IPS-15b (cell line): Measurements from ENCODE around the gene SMAP1.

ENCODE experiments used
- H3K27me3 ChIP-seq: one replicate; pipeline ENCODE4 v1.6.1; 2013; ENCODE audit warnings: low read length; ENCODE audit not compliant: control insufficient read depth, insufficient read depth
- H3K36me3 ChIP-seq: one replicate; pipeline ENCODE4 v1.6.1; 2013; ENCODE audit warnings: low read length; ENCODE audit not compliant: control insufficient read depth, insufficient read depth
- H3K4me1 ChIP-seq: one replicate; pipeline ENCODE4 v1.6.1; 2013; ENCODE audit warnings: mild to moderate bottlenecking, low read length; ENCODE audit not compliant: control insufficient read depth, insufficient read depth
- H3K4me3 ChIP-seq: one replicate; pipeline ENCODE4 v1.5.1; 2013; ENCODE audit warnings: low read depth, low read length
- H3K9ac ChIP-seq: one replicate; pipeline ENCODE4 v1.6.1; 2013; ENCODE audit warnings: low read depth, mild to moderate bottlenecking, low read length
- H3K9me3 ChIP-seq: one replicate; pipeline ENCODE4 v1.6.1; 2013; ENCODE audit warnings: mild to moderate bottlenecking, low read length; ENCODE audit not compliant: control insufficient read depth, insufficient read depth

The SMAP1 gene

GRCh38 chr6:70849348-70850069 is 181.8 kb downstream of the SMAP1 start:
- Histone ChIP-seq H3K27me3 (no peaks in the 10 kb centered on the region), H3K4me3 (no peak overlapping the region)

GRCh38 chr6:70852667-70853246 is 185.1 kb downstream of the SMAP1 start:
- Histone ChIP-seq H3K4me3 (no peak overlapping the region), H3K36me3 (no peaks in the 10 kb centered on the region), H3K9ac (no peak overlapping the region), H3K9me3 (no peaks in the 10 kb centered on the region), H3K27me3 (no peaks in the 10 kb centered on the region), H3K4me1 (peaks cover under 1% of the 10 kb centered on the region)

More at GRCh38 chr6:70849348-70850069, 181.8 kb downstream of the SMAP1 start:
- peaks cover 3% of the 10 kb centered on the region for H3K4me1 ChIP-seq
- no peaks in the 10 kb centered on the region for H3K9me3 ChIP-seq
- H3K9ac ChIP-seq: no peak overlapping the region
- no peaks in the 10 kb centered on the region for H3K36me3 ChIP-seq

DNA sequence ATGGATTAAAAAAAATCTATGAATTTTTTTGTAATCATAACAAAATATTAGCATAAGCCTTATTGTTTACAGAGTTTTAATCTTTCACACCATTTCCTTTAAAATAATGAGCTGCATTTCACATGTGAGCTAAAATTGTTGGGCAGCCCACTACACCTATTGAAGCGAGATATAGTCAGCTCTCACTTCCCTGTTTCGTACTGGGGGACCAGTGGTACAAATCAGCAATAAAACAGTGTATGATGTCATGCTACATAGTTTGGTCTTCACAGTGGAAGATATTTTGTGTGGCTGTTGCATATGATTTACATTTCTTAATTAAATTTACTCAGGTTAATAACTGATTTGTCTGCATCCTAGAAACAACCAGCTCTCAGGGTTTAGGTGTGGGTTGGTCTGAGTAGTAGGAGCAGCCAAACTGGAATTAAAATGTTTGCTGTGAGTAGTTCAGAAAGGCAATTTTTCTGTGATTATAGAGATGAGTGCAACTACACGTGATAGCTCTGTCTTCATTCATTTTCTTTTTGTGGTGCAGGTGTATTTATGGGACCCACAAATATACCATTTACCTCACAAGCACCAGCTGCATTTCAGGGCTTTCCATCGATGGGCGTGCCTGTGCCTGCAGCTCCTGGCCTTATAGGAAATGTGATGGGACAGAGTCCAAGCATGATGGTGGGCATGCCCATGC is 189.8 kb downstream of the SMAP1 start:
- no peak overlapping the region for H3K9ac ChIP-seq
- H3K9me3 ChIP-seq: no peaks in the 10 kb centered on the region
- no peak overlapping the region for H3K4me3 ChIP-seq
- no peaks in the 10 kb centered on the region for H3K4me1 ChIP-seq
- H3K36me3 ChIP-seq: no peaks in the 10 kb centered on the region
- no peaks in the 10 kb centered on the region for H3K27me3 ChIP-seq

- Histone ChIP-seq H3K4me1 (no peaks in the 10 kb centered on the region), H3K9ac (no peak overlapping the region)
These were observed 192.4 kb downstream of the SMAP1 start for GRCh38 chr6:70860045-70860444.

DNA sequence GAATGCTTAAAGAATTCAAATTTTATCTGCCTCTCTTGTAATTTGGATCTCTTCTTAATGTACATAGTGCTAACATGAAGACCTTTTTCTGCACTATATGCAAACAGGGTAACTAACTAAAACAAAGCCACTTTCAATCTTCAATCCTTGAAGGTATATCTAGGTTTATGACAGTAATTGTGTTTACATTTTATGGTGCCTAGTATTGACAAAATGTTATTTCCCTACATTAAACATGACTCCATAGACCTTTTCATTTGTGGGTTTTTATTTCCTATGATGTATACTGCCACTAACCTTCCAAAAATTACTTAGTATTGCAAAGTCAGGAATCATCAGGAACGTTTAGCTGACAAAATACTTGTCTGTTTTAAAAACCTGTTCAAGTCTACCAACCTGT is 193.2 kb downstream of the SMAP1 start:
- H3K4me3 ChIP-seq: no peak overlapping the region
- no peaks in the 10 kb centered on the region for H3K27me3 ChIP-seq
- no peak overlapping the region for H3K9ac ChIP-seq
- H3K36me3 ChIP-seq: no peaks in the 10 kb centered on the region
- no peaks in the 10 kb centered on the region for H3K9me3 ChIP-seq
- H3K4me1 ChIP-seq: no peaks in the 10 kb centered on the region

More at GRCh38 chr6:70860045-70860444, 192.4 kb downstream of the SMAP1 start:
- Histone ChIP-seq H3K27me3 (no peaks in the 10 kb centered on the region), H3K4me3 (no peak overlapping the region), H3K9me3 (no peaks in the 10 kb centered on the region), H3K36me3 (no peaks in the 10 kb centered on the region)

DNA sequence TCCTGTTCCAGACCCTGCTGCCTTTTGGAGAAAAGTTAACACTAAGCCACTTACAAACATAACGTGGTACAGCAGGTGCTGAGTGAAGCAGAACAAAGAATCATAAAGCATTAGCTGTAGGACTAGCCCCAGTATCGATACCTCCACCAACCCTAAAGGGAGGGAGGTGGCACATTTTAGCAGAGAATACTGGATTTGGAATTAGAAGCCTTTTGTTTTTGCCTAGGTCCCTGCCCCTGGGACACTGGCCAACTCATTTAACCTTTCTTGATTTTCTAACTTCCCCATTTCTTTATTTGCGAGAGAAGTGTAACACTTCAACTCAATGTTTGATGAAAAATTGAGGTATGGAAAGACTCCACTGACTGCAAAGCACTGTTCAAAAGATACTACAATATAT is 195.7 kb downstream of the SMAP1 start:
- Histone ChIP-seq H3K27me3 (no peaks in the 10 kb centered on the region), H3K4me3 (no peak overlapping the region), H3K4me1 (no peaks in the 10 kb centered on the region), H3K36me3 (no peaks in the 10 kb centered on the region), H3K9me3 (no peaks in the 10 kb centered on the region), H3K9ac (no peak overlapping the region)

- no peaks in the 10 kb centered on the region for H3K27me3 ChIP-seq
- no peaks in the 10 kb centered on the region for H3K36me3 ChIP-seq
- H3K4me1 ChIP-seq: no peaks in the 10 kb centered on the region
- no peaks in the 10 kb centered on the region for H3K9me3 ChIP-seq
- H3K9ac ChIP-seq: no peak overlapping the region
- no peak overlapping the region for H3K4me3 ChIP-seq
These were observed 196.7 kb downstream of the SMAP1 start for GRCh38 chr6:70864401-70864800.

DNA sequence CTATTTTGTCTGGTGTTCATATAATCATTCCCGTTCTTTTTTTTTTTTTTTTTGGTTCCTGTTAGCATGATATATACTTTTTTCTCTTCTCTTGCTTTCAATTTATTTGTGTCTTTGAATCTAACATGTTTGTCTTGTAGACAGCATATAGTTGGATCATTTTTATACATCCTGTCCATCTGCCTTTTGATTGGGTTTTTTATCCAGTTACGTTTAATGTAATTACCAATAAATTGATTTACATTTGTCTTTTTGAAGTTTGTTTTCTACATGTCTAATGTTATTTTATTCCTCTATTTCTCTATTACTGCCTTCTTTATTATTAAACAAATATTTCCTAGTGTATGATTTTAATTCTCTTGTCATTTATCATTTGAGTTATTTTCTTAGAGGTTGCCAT is 204.8 kb downstream of the SMAP1 start:
- Histone ChIP-seq H3K4me3 (no peak overlapping the region), H3K9me3 (no peaks in the 10 kb centered on the region), H3K27me3 (no peaks in the 10 kb centered on the region)

DNA sequence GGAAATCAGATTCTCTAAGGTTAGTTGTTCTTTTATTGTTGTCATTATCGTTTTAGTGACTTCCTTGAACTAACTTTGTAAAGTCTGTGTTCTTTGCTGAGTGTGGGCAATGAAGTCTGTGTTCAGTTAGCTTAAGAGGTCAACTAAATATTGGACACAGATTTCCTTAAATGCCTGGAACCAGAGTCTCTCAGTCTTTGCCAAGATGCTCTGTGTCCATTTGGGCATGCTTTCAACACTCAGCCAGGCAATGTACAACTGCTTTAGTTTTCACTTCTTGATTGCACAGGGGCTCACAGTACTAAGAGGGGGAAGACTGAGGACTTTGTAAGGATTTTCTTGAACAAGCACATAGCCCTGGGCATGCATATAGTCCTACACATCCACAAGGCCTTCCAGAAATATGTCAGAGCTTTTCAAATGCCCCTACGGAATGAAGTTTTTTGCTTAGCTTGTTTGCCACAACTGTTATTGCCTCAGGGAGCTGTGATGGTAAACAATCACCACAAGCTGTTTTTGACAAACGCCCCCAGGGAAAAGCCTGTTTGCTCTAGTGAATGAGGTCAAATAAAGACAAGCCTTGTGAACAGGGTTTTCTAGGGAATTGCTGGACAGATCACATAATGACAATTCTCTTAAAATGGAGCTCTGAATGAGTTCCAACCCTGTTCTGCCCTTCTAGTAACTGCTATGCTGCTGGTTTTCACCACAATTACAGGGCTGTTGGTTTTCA is 206.7 kb downstream of the SMAP1 start:
- Histone ChIP-seq H3K9me3 (no peaks in the 10 kb centered on the region), H3K9ac (no peak overlapping the region), H3K4me1 (no peaks in the 10 kb centered on the region), H3K4me3 (no peak overlapping the region), H3K36me3 (no peaks in the 10 kb centered on the region), H3K27me3 (no peaks in the 10 kb centered on the region)

More for the DNA sequence above, 204.8 kb downstream of the SMAP1 start:
- Histone ChIP-seq H3K36me3 (no peaks in the 10 kb centered on the region), H3K9ac (no peak overlapping the region), H3K4me1 (no peaks in the 10 kb centered on the region)

GRCh38 chr6:70879496-70879895 is 211.8 kb downstream of the SMAP1 start:
- no peak overlapping the region for H3K4me3 ChIP-seq
- peaks cover 1% of the 10 kb centered on the region for H3K4me1 ChIP-seq
- no peaks in the 10 kb centered on the region for H3K27me3 ChIP-seq
- H3K9ac ChIP-seq: no peak overlapping the region
- no peaks in the 10 kb centered on the region for H3K9me3 ChIP-seq
- H3K36me3 ChIP-seq: no peaks in the 10 kb centered on the region

- H3K4me1 ChIP-seq: peaks cover 13% of the 10 kb centered on the region
- no peak overlapping the region for H3K9ac ChIP-seq
- no peaks in the 10 kb centered on the region for H3K27me3 ChIP-seq
- no peaks in the 10 kb centered on the region for H3K36me3 ChIP-seq
- H3K9me3 ChIP-seq: no peaks in the 10 kb centered on the region
- no peak overlapping the region for H3K4me3 ChIP-seq
These were observed 216.6 kb downstream of the SMAP1 start for GRCh38 chr6:70884074-70884983.
